GM23248 (cell line): ENCODE measurements around the gene MLXIPL.

ENCODE experiments used
- EZH2 ChIP-seq: fragments of 200-600 bp; sonication (generic); IDR thresholded peaks from 2 replicates; pipeline ENCODE4 v1.6.1; 2018; ENCODE audit warnings: antibody characterized with exemption, mild to moderate bottlenecking; ENCODE audit not compliant: insufficient read depth, poor library complexity, severe bottlenecking
- EZH2phosphoT487 ChIP-seq: fragments of 200-600 bp; sonication (generic); IDR thresholded peaks from 2 replicates; pipeline ENCODE4 v1.6.1; 2018; ENCODE audit warnings: antibody characterized with exemption, moderate library complexity, mild to moderate bottlenecking, low read depth; ENCODE audit not compliant: insufficient read depth

- TF ChIP-seq EZH2 (no peak), EZH2phosphoT487 (no peak)
Observed at GRCh38 chr7:73595358-73595757, 29.0 kb downstream of the MLXIPL start.
